Stomach (tissue), 4 donors: ENCODE data around the gene ADGRD1.

ENCODE experiments used
- CTCF ChIP-seq, 7 experiments: fragments of 450-650 bp in 4 of 7; fragments of 200-600 bp in 3 of 7; sonication (generic) in 3 of 7; IDR thresholded peaks; one replicate each; pipeline ENCODE4 v1.5.1; 2016 to 2019; ENCODE audit warnings: antibody characterized with exemption in 7 of 7, control low read depth in 2 of 7, mild to moderate bottlenecking in 1 of 7
- EP300 ChIP-seq: sonication (generic); formaldehyde crosslinking; IDR thresholded peaks from one replicate; pipeline ENCODE4 v1.6.1; 2017; ENCODE audit warnings: antibody characterized with exemption
- POLR2A ChIP-seq, 4 donors: fragments of 450-650 bp; IDR thresholded peaks; one replicate each; pipeline ENCODE4 v1.6.1; 2016; ENCODE audit warnings: antibody characterized with exemption in 4 of 4, control low read depth in 2 of 4, mild to moderate bottlenecking in 1 of 4, moderate library complexity in 1 of 4
- POLR2AphosphoS5 ChIP-seq, 3 donors: sonication (generic); formaldehyde crosslinking; IDR thresholded peaks; one replicate each; pipeline ENCODE4 v1.6.1; 2016; ENCODE audit warnings: antibody characterized with exemption in 3 of 3

- TF ChIP-seq POLR2A (IDR thresholded peaks at IDR 0.05), result no peak
- TF ChIP-seq CTCF (IDR thresholded peaks at IDR 0.05), result no peak
- TF ChIP-seq POLR2AphosphoS5 (IDR thresholded peaks at IDR 0.05), result no peak
- TF ChIP-seq EP300, result no peak
Measured at GRCh38 chr12:131044760-131045381, 91.2 kb downstream of the ADGRD1 start.
